Muscle layer of duodenum (tissue), 2 donors: Measurements from ENCODE around the gene PLA2G3.
"Not testable (repeated sequence)": the region's sequence is repeated elsewhere in the genome, so short reads cannot be mapped to it uniquely, and the experiment has no call there.

Source experiments
- H3K27ac ChIP-seq: one replicate; pipeline ENCODE4 v1.7.0; 2013; ENCODE audit warnings: mild to moderate bottlenecking, low read length
- H3K27me3 ChIP-seq: one replicate; pipeline ENCODE4 v1.7.0; 2013; ENCODE audit warnings: low read depth, mild to moderate bottlenecking, control low read depth, low read length
- H3K36me3 ChIP-seq, 2 donors: one replicate each; pipeline ENCODE4 v1.7.0; 2013; ENCODE audit warnings: low read length in 2 of 2, control low read depth in 1 of 2, mild to moderate bottlenecking in 1 of 2; ENCODE audit not compliant: insufficient read depth in 2 of 2, control insufficient read depth in 1 of 2
- H3K4me1 ChIP-seq, 2 donors: one replicate each; pipeline ENCODE4 v1.7.0; 2013; ENCODE audit warnings: low read length in 2 of 2, mild to moderate bottlenecking in 2 of 2, control low read depth in 1 of 2, moderate library complexity in 1 of 2; ENCODE audit not compliant: insufficient read depth in 2 of 2, control insufficient read depth in 1 of 2
- H3K4me3 ChIP-seq, 2 donors: one replicate each; pipeline ENCODE4 v1.7.0; 2013; ENCODE audit warnings: low read length in 2 of 2, low read depth in 1 of 2, mild to moderate bottlenecking in 1 of 2
- H3K9me3 ChIP-seq, 2 donors: one replicate each; pipeline ENCODE4 v1.7.0; 2013; ENCODE audit warnings: low read length in 2 of 2, control low read depth in 1 of 2, mild to moderate bottlenecking in 1 of 2; ENCODE audit not compliant: control insufficient read depth in 1 of 2
- donor health status: healthy.

Gene PLA2G3

DNA sequence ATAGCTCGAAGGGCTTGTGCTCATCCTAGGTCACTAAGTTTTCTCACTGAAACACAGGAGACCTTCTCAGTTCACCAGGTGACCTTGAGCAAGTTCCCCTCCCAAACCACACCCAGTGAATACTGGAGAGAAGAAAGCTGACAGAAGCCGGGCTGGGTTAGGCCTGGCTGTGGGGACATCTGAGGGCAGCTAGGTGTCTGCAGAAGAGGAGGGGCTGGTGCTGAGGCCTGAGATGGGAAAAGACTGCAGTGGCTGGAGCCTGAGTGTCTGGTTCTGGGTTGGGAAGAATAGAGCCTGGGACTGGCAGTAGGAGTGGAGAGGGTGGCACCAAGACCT, 18.1 kb downstream of the PLA2G3 start:
- H3K4me1 ChIP-seq, result peaks cover 0 to 13% of the 10 kb centered on the region in 2 donors
- H3K36me3 ChIP-seq, result no peaks in the 10 kb centered on the region
- peak overlapping the region in 1 of 2 donors; percentile 61 for H3K4me3 ChIP-seq
- no peaks in the 10 kb centered on the region for H3K9me3 ChIP-seq
- H3K27me3 ChIP-seq, result no peaks in the 10 kb centered on the region
- peak overlapping the region; percentile 56 for H3K27ac ChIP-seq

GRCh38 chr22:31121403-31121802, 18.9 kb downstream of the PLA2G3 start:
- Histone ChIP-seq H3K27me3 (no peaks in the 10 kb centered on the region), H3K4me3 (no peak overlapping the region), H3K36me3 (no peaks in the 10 kb centered on the region), H3K4me1 (peaks cover 0 to 13% of the 10 kb centered on the region in 2 donors), H3K27ac (no peak overlapping the region), H3K9me3 (no peaks in the 10 kb centered on the region)

GRCh38 chr22:31120642-31121041, 19.7 kb downstream of the PLA2G3 start:
- no peak overlapping the region for H3K4me3 ChIP-seq
- no peak overlapping the region for H3K27ac ChIP-seq
- no peaks in the 10 kb centered on the region for H3K36me3 ChIP-seq
- peaks cover 0 to 13% of the 10 kb centered on the region in 2 donors for H3K4me1 ChIP-seq
- no peaks in the 10 kb centered on the region for H3K27me3 ChIP-seq
- no peaks in the 10 kb centered on the region for H3K9me3 ChIP-seq

- Histone ChIP-seq H3K9me3 (no peaks in the 10 kb centered on the region), H3K27ac (no peak overlapping the region), H3K4me3 (no peak overlapping the region), H3K27me3 (no peaks in the 10 kb centered on the region), H3K4me1 (peaks cover 0 to 13% of the 10 kb centered on the region in 2 donors), H3K36me3 (no peaks in the 10 kb centered on the region)
Observed at GRCh38 chr22:31120230-31120629, 20.1 kb downstream of the PLA2G3 start.

DNA sequence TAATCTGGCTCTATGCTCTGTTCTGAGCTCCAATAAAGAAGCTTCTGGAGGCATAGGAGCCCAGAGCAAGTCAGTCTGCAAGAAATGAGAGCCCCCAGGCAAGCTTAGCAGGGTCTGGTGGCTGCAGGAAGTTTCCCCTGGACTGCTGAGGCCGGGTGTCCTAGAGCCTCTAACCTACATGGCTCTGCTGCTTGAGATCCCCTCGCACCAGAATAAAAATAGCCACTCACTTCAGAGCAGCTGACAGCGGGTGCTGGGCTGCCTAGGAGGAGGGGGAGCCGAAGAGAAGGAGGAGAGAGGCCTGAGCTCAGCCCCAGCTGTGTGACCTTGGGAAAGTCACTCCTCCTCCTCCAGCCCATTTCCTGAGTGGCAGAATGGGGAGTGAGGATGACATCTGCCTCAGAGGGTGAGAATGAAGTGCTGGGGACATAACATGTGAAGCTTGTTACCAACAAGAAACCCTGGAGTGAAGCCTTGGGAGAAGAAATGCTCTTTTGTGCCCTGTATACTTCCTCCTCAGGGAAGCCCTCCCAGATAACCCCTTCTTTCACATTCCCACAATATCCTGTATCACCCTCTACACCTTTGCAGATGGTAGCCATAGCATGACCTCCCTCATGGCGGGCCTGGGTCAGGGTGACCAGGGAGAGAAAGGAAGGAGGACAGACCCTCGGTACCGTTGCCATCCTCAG, 21.1 kb downstream of the PLA2G3 start:
- peaks cover 0 to 13% of the 10 kb centered on the region in 2 donors for H3K4me1 ChIP-seq
- no peaks in the 10 kb centered on the region for H3K9me3 ChIP-seq
- no peaks in the 10 kb centered on the region for H3K27me3 ChIP-seq
- no peak overlapping the region for H3K27ac ChIP-seq
- H3K36me3 ChIP-seq, result no peaks in the 10 kb centered on the region
- H3K4me3 ChIP-seq, result no peak overlapping the region

DNA sequence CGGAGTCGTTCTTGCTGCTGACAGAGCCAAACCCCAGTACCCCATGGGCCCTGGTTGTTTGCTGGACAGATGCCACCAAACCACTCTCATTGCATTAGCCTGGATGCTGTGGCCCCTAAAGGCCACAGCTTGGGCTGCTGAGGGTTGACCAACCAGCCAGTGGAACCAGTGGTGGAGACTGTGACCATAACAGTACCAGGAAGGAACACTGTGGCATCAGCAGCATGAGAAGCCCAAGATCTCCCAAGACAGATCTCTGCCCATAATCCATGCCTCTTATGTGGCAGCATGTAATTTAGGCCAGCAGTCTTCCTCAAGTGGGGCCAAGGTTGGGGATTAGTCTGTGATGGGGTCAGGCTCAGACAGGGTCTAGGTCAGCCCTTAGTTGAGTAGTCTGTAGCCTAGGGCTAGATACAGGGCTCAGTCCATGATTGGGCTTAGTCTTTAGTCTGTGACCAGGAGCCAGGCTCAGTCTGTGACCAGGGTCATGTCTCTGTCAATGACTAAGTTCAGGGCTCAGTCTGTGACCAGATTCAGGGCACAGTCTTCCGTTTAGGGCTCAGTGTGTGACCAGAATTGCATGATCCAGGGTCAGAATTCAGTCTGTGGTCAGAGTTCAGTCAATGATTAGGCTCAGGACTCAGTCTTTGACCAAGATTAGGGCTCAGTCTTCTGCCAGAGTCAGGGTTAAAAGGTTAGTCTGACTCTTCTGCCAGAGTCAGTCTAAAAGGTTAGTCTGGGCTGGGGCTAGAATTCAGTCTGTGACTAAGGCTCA, 22.1 kb downstream of the PLA2G3 start:
- Histone ChIP-seq H3K9me3 (no peaks in the 10 kb centered on the region), H3K4me3 (no peak overlapping the region), H3K4me1 (peaks cover 0 to 11% of the 10 kb centered on the region in 2 donors), H3K36me3 (no peaks in the 10 kb centered on the region), H3K27me3 (no peaks in the 10 kb centered on the region), H3K27ac (no peak overlapping the region)

DNA sequence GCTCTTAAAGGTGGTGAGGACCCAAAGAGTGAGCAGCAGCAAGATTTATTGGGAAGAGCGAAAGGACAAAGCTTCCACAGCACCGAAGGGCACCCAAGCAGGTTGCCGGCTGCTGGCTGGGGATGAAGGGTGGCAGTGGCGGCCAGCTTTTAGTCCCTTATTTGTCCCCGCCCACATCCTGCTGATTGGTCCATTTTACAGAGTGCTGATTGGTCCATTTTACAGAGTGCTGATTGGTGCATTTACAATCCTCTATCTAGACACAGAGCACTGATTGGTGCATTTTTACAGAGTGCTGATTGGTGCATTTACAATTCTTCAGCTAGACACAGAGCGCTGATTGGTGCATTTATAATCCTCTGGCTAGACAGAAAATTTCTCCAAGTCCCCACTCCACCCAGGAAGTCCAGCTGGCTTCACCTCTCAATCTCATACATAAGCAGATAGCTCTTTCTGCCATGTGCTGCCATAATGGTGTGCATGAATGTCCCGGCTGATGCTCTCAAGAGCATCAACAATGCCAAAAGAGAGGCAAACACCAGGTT, 27.7 kb downstream of the PLA2G3 start:
- not testable (repeated sequence) for H3K27ac ChIP-seq, H3K9me3 ChIP-seq, H3K4me1 ChIP-seq, H3K27me3 ChIP-seq, H3K4me3 ChIP-seq, H3K36me3 ChIP-seq

GRCh38 chr22:31107894-31108218, 32.5 kb downstream of the PLA2G3 start:
- H3K36me3 ChIP-seq, result peaks cover 3 to 14% of the 10 kb centered on the region in 2 donors
- H3K4me1 ChIP-seq, result peaks cover 13 to 33% of the 10 kb centered on the region in 2 donors
- H3K27ac ChIP-seq, result no peak overlapping the region
- peak overlapping the region; percentile 65 to 82 for H3K4me3 ChIP-seq
- no peaks in the 10 kb centered on the region for H3K9me3 ChIP-seq
- H3K27me3 ChIP-seq, result no peaks in the 10 kb centered on the region

DNA sequence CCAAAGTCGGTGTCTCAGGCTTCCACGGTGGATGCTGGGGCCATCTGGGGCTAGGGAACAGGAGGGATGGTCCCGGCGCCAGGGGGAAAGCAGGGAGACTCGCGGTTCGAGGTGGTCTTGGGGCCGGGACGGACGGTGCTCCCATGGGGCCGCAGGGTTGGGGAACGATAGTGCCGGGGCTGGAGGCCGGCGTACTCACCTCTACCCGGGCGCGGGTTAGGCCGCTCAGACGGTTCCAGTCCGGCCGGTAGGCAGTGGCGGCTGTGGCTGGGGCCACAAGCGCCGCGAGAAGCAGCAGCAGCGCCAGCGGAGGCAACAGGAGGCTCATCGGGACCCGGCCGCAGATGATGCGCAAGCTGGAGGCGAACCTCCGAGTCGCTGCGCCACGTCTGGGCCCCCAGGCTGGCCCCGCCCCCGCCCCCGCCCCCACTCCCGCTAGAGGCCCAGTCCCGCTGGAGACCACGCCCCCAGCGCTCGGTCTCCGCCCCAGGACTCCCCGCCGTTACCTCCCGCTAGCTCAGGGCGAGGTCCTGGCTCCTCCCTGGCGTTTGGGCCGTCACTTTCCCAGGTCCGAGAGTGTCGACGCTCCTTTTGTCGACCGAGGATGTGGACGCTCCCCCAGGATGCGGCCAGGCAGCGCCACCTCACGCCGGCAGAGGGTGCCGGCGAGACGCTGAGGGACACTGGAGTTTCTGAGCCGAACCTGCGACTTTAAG, 33.0 kb downstream of the PLA2G3 start, which contains the start of gene SELENOM:
TSS of gene SELENOM (minus strand) at position 391 of the 716 bp plus-strand sequence. CDS start at position 328, 63 bp downstream.
- peaks cover 5 to 14% of the 10 kb centered on the region in 2 donors for H3K36me3 ChIP-seq
- H3K27ac ChIP-seq, result peak within 1 kb of the TSS; percentile 95
- H3K4me3 ChIP-seq, result peak within 1 kb of the TSS; percentile 78 to 82
- H3K9me3 ChIP-seq, result no peaks in the 10 kb centered on the region
- peaks cover 16 to 34% of the 10 kb centered on the region in 2 donors for H3K4me1 ChIP-seq
- H3K27me3 ChIP-seq, result no peaks in the 10 kb centered on the region

DNA sequence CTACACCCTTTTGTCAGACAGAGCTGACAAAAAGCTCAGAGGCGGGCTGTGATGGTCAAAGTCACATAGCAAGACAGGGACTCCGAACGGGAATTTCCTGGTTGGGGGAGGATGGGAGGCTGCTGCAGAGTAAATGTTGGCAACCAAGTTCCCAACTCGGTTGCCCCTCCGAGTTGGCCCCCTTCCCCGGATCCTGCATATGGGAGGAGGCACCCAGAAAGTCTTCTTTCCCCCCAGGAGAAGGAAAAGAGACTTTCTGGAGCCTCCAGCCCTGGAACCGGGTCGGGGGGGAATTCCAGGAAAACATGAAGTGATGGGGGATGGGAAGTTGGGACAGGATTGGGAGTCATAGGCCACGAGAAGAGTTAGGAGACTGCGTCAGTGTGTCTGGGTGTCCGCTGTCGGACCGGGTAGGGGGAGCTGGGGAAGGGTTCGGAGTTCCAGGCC, 33.6 kb downstream of the PLA2G3 start:
- Histone ChIP-seq H3K27me3 (no peaks in the 10 kb centered on the region), H3K36me3 (peaks cover 5 to 14% of the 10 kb centered on the region in 2 donors), H3K9me3 (no peaks in the 10 kb centered on the region), H3K27ac (peak overlapping the region; percentile 95), H3K4me1 (peaks cover 16 to 40% of the 10 kb centered on the region in 2 donors), H3K4me3 (peak overlapping the region; percentile 78 to 82)

GRCh38 chr22:31106001-31106571, 34.2 kb downstream of the PLA2G3 start:
- Histone ChIP-seq H3K4me3 (peak overlapping the region; percentile 78 to 82), H3K9me3 (no peaks in the 10 kb centered on the region), H3K4me1 (peaks cover 16 to 46% of the 10 kb centered on the region in 2 donors), H3K27me3 (no peaks in the 10 kb centered on the region), H3K36me3 (peaks cover 7 to 17% of the 10 kb centered on the region in 2 donors), H3K27ac (peak overlapping the region; percentile 95)
